ENCODE results near the gene MAGEA4.
"Not testable (repeated sequence)": the region's sequence is repeated elsewhere in the genome, so short reads cannot be mapped to it uniquely, and the experiment has no call there.

MAGEA4 gene

GRCh38 chrX:151912780-151913179 lies at the start of gene MAGEA4:
TSS of gene MAGEA4 (plus strand) at chrX:151912889. CDS start at chrX:151923665, 10,776 bp downstream.
- DNase-seq (ENCODE audit: low spot score), result no peak

- DNase-seq (ENCODE audit: low spot score), result peak; percentile 49
Measured at GRCh38 chrX:151870602-151871001, 42.1 kb upstream of the MAGEA4 start.

GRCh38 chrX:151871244-151871643 lies 41.4 kb upstream of the MAGEA4 start:
- DNase-seq (ENCODE audit: low spot score), result peak; percentile 68

- DNase-seq (ENCODE audit: low spot score), result no peak
Measured at GRCh38 chrX:151873096-151873495, 39.6 kb upstream of the MAGEA4 start.

- DNase-seq (ENCODE audit: low spot score), result no peak
Measured at GRCh38 chrX:151875270-151876026, 37.2 kb upstream of the MAGEA4 start.

GRCh38 chrX:151878574-151878973 lies 34.1 kb upstream of the MAGEA4 start:
- DNase-seq (ENCODE audit: low spot score), result no peak

- no peak for DNase-seq (ENCODE audit: low spot score)
Measured at GRCh38 chrX:151879856-151880255, 32.8 kb upstream of the MAGEA4 start.

- no peak for DNase-seq (ENCODE audit: low spot score)
Measured at GRCh38 chrX:151880895-151881294, 31.8 kb upstream of the MAGEA4 start.

GRCh38 chrX:151889421-151889820 lies 23.3 kb upstream of the MAGEA4 start:
- no peak for DNase-seq (ENCODE audit: low spot score)

GRCh38 chrX:151896734-151897474 lies 15.8 kb upstream of the MAGEA4 start:
- DNase-seq (ENCODE audit: low spot score), result no peak

- DNase-seq (ENCODE audit: low spot score), result no peak
Measured at GRCh38 chrX:151899622-151900021, 13.1 kb upstream of the MAGEA4 start.

GRCh38 chrX:151901826-151902225 lies 10.9 kb upstream of the MAGEA4 start:
- DNase-seq (ENCODE audit: low spot score), result no peak

GRCh38 chrX:151902813-151903591 lies 9.7 kb upstream of the MAGEA4 start:
- peak; percentile 87 for DNase-seq (ENCODE audit: low spot score)

- no peak for DNase-seq (ENCODE audit: low spot score)
Measured at GRCh38 chrX:151904989-151905388, 7.7 kb upstream of the MAGEA4 start.

GRCh38 chrX:151912221-151912620 lies 468 bp upstream of the MAGEA4 start:
- DNase-seq (ENCODE audit: low spot score), result no peak

- DNase-seq (ENCODE audit: low spot score), result not testable (repeated sequence)
Measured at GRCh38 chrX:151918736-151919135, 6.0 kb downstream of the MAGEA4 start.

GRCh38 chrX:151919610-151920009 lies 6.9 kb downstream of the MAGEA4 start:
- no peak for DNase-seq (ENCODE audit: low spot score)

- DNase-seq (ENCODE audit: low spot score), result no peak
Measured at GRCh38 chrX:151920101-151920500, 7.4 kb downstream of the MAGEA4 start.

GRCh38 chrX:151920530-151920929 lies 7.8 kb downstream of the MAGEA4 start:
- no peak for DNase-seq (ENCODE audit: low spot score)

GRCh38 chrX:151921292-151921691 lies 8.6 kb downstream of the MAGEA4 start:
- DNase-seq (ENCODE audit: low spot score), result no peak

GRCh38 chrX:151921866-151922265 lies 9.2 kb downstream of the MAGEA4 start:
- DNase-seq (ENCODE audit: low spot score), result no peak

GRCh38 chrX:151922692-151923091 lies 10.0 kb downstream of the MAGEA4 start:
- DNase-seq (ENCODE audit: low spot score), result no peak

GRCh38 chrX:151923648-151924047 lies 11.0 kb downstream of the MAGEA4 start:
- no peak for DNase-seq (ENCODE audit: low spot score)
